ENCODE results near the gene CAPN13. TPM values are rescaled to one million over a fixed set of nuclear protein-coding genes. Genes with fewer than 3 reads are reported as not detected.

The CAPN13 gene
- total and polyA plus RNA-seq, 4 donors, result 0.13 to 0.42 TPM; not detected in 2

DNA sequence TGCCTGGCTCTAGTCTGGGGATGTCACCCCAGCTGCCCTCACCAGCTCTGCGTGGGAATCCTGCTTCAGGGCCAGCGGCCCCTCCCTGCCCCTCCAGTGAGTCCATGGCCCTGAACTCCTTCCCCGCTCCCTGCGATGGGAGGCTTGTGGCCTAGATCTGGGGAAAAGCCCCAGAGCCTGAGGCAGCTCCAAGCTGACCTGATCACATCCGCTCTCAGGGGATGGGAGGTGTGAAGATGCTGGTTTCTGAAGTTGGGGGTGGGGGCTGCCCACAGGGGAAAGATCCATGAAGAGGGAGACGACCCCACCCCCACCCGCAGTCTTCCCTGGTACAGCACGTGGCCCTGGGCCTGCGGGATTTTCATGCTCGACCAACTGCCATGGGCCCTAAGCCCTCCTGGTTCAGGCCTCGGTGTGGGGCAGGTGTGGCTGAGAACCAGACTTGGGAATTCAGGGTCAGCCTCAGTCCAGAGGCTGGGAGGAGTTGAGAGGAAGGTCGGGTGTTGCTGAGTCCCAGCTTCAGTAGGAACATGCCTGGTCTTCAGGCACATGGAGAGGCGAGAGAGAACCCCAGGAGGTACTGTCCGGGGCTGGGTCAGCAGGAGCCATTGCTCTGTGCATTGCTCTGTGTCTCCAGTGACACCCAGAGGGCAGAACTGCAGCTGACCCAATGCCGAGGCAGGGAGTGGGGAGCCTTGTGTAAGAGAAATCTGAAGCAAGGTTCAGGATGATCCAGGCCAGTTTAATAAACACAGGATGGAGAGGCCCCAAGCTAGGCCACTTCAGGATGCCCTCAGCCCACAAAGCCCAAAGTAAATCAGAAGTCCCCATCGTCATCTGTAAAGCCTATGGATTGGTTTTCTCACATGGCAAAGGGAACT is 115.1 kb downstream of the CAPN13 start:
- no peak overlapping the region for H3K27ac ChIP-seq (ENCODE audit: low read depth in 1 of 2, low read length in 2 of 2)
- H3K4me1 ChIP-seq (ENCODE audit: control insufficient read depth in 4 of 4, insufficient read depth in 4 of 4, low read length in 3 of 4), result no peaks in the 10 kb centered on the region
- H3K4me3 ChIP-seq (ENCODE audit: low read depth in 1 of 3, low read length in 3 of 3), result no peak overlapping the region
- DNase-seq (ENCODE audit: low spot score), result peak; percentile 33
- 83% methylated on average over 16 of the region's 16 CpGs for WGBS
- TF ChIP-seq FOXA1 (IDR thresholded peaks at IDR 0.05), result no peak
- TF ChIP-seq RAD21 (IDR thresholded peaks at IDR 0.05), result peak; percentile 33 to 41
- TF ChIP-seq, protein P1, sequence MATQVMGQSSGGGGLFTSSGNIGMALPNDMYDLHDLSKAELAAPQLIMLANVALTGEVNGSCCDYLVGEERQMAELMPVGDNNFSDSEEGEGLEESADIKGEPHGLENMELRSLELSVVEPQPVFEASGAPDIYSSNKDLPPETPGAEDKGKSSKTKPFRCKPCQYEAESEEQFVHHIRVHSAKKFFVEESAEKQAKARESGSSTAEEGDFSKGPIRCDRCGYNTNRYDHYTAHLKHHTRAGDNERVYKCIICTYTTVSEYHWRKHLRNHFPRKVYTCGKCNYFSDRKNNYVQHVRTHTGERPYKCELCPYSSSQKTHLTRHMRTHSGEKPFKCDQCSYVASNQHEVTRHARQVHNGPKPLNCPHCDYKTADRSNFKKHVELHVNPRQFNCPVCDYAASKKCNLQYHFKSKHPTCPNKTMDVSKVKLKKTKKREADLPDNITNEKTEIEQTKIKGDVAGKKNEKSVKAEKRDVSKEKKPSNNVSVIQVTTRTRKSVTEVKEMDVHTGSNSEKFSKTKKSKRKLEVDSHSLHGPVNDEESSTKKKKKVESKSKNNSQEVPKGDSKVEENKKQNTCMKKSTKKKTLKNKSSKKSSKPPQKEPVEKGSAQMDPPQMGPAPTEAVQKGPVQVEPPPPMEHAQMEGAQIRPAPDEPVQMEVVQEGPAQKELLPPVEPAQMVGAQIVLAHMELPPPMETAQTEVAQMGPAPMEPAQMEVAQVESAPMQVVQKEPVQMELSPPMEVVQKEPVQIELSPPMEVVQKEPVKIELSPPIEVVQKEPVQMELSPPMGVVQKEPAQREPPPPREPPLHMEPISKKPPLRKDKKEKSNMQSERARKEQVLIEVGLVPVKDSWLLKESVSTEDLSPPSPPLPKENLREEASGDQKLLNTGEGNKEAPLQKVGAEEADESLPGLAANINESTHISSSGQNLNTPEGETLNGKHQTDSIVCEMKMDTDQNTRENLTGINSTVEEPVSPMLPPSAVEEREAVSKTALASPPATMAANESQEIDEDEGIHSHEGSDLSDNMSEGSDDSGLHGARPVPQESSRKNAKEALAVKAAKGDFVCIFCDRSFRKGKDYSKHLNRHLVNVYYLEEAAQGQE (IDR thresholded peaks at IDR 0.05), result no peak
- TF ChIP-seq CTCF (IDR thresholded peaks at IDR 0.05; ENCODE audit: low read depth, low read length, missing input control), result peak; percentile 8
- no peak for TF ChIP-seq EGR1 (IDR thresholded peaks at IDR 0.05; ENCODE audit: low read depth in 2 of 2)
- TF ChIP-seq YY1 (IDR thresholded peaks at IDR 0.05), result no peak
- TF ChIP-seq NR2F2 (IDR thresholded peaks at IDR 0.05), result no peak
- no peak for TF ChIP-seq FOXA2 (IDR thresholded peaks at IDR 0.05)
- TF ChIP-seq ZBTB33 (IDR thresholded peaks at IDR 0.05), result no peak
- no peak for TF ChIP-seq RXRA (IDR thresholded peaks at IDR 0.05)
- no peak for TF ChIP-seq SP1 (IDR thresholded peaks at IDR 0.05)
- TF ChIP-seq, protein P2, sequence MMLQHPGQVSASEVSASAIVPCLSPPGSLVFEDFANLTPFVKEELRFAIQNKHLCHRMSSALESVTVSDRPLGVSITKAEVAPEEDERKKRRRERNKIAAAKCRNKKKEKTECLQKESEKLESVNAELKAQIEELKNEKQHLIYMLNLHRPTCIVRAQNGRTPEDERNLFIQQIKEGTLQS (IDR thresholded peaks at IDR 0.05), result no peak
- no peak for TF ChIP-seq HNF4A (conservative IDR thresholded peaks at IDR 0.05)
- TF ChIP-seq, protein P3, sequence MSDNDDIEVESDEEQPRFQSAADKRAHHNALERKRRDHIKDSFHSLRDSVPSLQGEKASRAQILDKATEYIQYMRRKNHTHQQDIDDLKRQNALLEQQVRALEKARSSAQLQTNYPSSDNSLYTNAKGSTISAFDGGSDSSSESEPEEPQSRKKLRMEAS (IDR thresholded peaks at IDR 0.05), result no peak
- no peak for TF ChIP-seq TAF1 (conservative IDR thresholded peaks at IDR 0.05)
- no peak for TF ChIP-seq JUND (IDR thresholded peaks at IDR 0.05)
- TF ChIP-seq GABPA (IDR thresholded peaks at IDR 0.05 in 1 of 2, conservative IDR thresholded peaks at IDR 0.05 in 1 of 2), result no peak
- H3K27me3 ChIP-seq (ENCODE audit: control insufficient read depth in 4 of 4, insufficient read depth in 4 of 4, low read length in 3 of 4), result peaks cover 0 to 2% (median 0%) of the 10 kb centered on the region in 4 donors
- H3K9ac ChIP-seq (ENCODE audit: low read depth in 1 of 2, low read length in 2 of 2), result no peak overlapping the region
- H3K36me3 ChIP-seq (ENCODE audit: control insufficient read depth in 4 of 4, insufficient read depth in 3 of 4, low read depth in 1 of 4, low read length in 3 of 4), result no peaks in the 10 kb centered on the region
- H3K9me3 ChIP-seq (ENCODE audit: control insufficient read depth in 4 of 4, low read length in 3 of 4), result no peaks in the 10 kb centered on the region
